NCI-H526 (cell line): ENCODE data around the gene RNF115.
A peak's percentile ranks its signal among the peaks of the same experiment; 100 is the strongest.
"Not testable (repeated sequence)": the region's sequence is repeated elsewhere in the genome, so short reads cannot be mapped to it uniquely, and the experiment has no call there.

ENCODE experiments used
- DNase-seq, 2 experiments: peaks; one replicate each; lab custom pipeline; 2025; lab: John Stamatoyannopoulos, UW

Gene RNF115

DNA sequence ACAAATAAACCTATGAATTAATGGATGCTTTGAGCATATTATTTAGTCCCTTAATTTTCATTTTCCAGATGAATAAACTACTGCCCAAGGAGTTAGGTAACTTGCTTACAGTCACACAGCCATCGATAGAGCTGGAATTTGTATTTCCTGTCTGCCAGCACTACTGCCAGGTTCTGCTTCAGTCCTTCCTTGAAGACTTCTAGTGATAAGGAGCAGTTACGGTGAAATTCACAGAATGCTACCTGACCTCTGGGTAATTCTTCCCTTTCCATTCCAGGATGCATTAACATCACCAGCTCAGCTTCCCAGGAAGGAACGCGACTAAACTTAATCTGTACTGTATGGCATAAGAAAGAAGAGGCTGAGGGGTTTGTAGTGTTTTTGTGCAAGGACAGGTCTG is 93.4 kb downstream of the RNF115 start:
- DNase-seq: no peak

DNA sequence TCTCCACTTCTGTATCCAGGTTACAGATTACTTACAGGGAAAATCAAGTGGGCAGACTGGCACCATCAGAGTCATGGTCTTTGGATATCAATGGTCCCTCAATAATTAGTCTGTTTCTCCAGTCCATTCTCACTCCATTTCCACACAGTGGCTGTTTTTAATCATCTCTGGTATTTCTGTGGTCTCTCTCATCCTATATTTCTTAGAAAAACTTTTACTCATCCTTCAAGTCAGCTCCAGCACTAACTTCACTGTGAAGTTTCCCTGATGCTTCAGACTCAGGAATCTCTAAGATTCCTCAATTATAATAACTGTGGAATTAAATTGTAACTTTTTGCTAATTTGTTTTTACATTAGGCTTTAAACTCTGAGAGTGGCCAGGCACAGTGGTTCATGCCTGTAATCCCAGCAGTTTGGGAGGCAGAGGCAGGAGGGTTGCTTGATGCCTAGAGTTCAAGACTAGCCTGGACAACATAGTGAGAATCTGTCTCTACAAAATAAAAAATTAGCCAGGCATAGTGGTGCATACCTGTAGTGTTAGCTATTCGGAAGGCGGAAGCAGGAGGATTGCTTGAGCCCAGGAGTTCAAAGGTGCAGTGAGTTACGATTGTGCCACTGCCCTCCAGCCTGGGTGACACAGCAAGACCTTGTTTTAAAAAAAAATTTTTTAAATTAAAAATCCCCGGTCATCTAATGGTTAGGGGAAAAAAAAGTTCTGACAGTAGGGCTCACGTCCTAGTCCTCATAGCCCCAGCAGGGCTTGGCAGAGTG is 94.0 kb downstream of the RNF115 start:
- DNase-seq: no peak

DNA sequence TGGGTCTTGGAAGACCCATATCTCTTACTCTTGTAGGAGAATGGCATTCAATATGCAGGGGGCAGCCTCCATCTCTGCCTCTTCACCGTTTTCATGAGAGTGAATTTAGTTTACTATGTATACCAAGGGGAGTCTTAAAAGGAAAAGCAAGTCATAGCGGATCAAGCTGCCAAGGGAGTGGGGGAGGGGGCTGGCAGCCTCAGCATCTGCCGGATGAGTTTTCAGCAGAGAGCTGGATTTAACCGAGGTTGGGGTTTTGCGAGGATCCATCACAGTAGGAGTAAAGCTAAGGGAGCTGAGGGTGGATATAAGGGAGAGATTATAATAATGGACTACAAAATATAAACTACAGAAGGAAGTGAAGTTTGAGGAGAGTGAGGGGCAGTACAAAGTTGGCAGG is 94.7 kb downstream of the RNF115 start:
- DNase-seq: no peak

DNA sequence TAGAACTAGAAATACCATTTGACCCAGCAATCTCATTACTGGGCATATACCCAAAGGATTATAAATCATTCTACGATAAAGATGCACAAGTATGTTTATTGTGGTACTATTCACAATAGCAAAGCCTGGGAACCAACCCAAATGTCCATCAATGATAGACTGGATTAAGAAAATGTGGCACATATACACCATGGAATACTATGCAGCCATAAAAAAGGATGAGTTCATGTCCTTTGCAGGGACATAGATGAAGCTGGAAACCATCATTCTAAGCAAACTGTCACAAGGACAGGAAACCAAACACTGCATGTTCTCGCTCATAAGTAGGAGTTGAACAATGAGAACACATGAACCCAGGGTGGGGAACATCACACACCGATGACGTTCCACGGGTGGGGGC is 97.7 kb downstream of the RNF115 start:
- DNase-seq: not testable (repeated sequence)

DNA sequence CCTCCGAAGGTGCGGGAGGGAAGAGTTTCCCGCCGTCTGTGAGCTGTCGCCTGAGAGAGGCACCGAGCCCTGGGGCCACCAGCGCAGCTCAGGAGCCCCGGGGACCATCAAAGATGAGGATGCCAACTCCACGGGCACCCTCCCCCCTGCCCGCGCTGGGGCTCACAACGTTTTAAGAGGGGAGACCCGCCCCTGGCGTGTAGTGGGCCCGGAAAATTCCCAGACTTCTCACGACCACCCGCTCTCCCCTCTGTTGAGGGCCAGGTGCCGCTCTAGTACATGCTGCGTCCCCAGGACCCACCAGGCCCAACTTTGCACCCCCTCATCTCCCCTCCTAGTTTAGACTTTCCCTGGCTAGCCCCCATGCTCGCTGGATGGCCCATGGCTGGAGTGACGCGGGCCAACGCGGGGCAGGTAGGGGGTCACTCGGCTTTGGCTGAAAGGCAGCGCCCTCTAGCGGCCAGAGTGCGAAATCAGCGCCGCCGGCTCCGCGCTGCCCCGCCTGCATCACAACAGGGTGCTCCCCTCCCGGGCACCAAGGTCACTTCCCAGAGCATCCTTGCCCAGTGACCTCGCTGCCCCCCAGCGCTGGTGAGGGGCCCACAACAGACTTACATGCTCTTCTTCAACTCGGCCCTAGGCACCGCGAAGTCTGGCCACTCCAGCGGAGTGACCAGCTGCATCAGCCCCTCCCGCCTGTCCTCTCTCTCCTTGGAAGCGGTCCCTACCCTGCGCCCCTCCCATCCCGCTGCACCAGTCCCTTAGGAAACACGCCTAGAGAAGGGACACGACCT is 102.8 kb downstream of the RNF115 start:
- DNase-seq: peak in 1 of 2 experiments; percentile 91

DNA sequence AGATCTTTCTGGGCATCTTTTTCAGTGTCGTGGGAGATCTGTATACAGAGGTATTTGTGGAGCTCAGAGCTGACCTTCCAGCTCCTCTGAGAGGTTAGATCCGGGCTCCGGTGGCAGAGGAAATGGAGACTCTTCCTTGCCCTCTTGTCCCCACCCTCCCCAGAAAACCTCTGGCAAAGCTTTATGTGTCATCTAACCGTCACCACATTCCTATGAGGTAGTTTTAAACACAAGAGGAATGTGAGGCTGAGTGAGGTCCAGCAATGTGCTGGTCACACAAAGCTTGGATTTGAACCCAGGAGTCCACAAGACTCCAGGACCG is 103.4 kb downstream of the RNF115 start:
- no peak for DNase-seq

DNA sequence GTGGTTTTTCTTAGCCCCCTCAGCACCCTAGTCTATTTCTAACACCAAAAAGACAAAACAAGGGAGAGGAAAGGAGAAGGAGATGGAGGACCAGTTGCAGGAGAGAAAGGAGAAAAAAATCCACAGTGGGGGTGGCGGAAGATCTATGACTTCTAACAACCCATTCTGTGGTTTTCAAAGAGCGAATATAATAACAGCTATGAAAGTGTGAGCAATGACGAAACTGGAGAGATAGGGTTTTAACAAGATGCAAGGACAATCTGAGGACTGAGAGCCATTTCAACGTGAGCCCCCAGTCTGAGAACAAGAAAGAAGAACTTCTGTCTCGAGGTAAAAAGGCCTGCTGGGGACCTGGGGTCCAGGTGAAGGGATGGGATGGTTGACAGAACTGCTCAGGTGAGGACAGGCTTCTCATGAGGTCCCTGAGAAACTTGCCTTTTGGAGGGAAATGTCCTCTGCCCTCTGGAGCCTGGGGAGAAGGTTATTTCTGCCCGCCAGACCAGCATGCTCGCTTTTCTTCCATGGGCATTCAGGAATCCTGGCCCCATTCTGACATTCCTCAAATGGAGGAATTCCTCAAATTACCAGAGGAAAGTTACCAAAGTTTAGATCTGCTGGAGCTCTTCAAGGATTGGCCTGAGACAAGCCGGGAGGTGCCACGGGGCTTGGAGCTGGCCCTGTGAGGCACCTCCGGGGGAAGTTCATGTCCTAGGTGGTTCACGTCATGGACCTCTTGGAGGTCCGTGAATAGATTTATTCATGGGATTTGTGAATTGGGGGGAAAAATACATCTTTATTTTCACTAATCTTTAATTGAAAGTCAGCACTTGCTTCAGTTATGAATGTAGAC is 104.4 kb downstream of the RNF115 start, which contains the start of gene CD160:
Gene CD160 (plus strand): TSS at position 270 of the 850 bp plus-strand sequence. CDS start 8,829 bp downstream, outside the sequence.
- DNase-seq: no peak

DNA sequence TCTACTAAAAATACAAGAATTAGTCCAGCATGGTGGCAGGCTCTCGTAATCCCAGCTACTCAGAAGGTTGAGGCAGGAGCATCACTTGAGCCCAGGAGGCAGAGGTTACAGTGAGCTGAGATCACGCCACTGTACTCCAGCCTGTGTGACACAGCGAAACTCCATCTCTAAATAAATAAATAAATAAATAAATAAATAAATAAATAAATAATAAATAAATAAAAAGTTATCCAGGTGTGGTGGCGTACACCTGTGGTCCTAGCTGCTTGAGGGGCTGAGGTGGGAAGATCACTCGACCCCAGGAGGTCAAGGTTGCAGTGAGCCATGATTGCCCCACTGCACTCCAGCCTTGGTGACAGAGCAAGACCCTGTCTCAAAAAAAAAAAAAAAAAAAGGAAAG is 105.4 kb downstream of the RNF115 start:
- not testable (repeated sequence) for DNase-seq

DNA sequence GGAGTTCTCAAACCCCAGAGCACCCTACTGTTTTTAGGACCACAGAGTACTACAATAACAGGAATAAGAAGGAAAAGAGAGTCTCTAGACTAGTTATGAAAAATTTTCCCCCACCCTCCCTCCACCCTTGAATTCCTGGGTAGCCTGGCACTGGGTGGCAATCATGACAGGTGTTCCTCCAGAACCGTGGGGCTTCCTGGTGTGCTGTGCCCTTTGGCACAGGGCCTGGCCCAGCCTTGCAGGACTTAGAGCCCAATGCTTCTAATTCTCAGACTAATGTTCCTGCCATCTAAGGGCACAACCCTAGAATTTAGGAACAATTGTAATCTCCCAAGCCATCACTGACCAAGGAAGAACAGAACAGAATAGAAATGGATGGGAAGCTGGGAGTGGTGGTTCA is 106.1 kb downstream of the RNF115 start:
- DNase-seq: no peak

DNA sequence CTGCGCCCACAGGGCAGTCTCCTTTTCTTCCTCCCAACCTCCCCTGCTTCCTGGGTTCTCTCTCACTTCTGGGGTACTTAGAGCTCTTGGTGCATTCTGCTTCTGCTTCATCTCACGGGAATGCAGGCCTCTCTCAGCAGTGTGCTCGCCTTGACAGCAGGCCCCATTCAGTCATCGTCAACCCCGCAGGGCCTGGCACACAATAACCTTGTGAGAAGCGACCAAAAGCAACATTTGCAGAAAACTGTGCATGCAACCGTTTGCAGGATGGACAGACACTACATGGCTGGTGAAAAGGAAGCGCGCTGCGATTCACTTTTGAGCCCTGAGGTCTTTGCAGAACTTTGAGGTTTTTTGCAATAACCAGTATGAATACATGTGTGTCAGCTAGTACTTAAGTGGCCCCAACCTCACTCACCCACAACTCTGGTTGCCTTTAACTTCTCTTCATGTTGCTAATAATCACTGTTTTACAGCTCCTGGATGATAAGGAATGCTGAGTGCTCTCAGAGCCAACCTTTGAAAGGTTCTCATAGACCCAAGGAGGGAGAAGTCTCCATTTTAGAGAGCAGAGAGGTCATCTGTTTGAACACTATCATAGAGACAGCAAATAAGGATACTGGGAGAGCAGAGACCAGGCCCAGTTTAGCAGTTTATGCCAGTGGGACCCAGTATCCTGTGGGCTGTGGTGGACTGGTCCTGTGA is 107.1 kb downstream of the RNF115 start:
- no peak for DNase-seq

DNA sequence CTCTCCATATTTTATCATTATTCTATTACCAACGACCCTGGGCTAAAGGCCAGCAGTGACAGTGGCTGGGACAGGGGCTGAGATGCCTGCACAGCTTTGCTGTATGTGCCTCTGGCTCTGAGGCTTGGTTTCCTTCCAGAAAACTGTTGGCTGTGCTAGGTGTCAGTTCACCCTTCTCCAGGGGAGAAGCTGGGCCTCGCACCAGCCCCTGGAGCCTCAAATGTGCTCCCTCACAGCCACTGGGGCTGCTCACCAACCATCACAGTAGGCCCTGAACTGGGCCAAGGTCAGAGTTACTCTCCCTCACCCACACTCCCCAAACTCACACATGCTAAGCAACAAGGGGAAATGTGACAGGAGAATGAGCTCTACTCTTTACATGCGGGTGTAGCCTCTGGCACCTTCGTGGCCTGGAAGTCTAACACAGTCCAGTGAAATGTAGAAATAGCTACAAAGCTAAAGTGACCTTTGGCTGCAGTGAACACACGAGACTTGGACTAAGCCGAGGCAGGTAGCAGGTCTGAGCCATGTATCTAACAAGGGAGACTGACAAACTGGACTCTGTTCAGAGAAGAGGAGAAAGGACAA is 109.3 kb downstream of the RNF115 start:
- no peak for DNase-seq

DNA sequence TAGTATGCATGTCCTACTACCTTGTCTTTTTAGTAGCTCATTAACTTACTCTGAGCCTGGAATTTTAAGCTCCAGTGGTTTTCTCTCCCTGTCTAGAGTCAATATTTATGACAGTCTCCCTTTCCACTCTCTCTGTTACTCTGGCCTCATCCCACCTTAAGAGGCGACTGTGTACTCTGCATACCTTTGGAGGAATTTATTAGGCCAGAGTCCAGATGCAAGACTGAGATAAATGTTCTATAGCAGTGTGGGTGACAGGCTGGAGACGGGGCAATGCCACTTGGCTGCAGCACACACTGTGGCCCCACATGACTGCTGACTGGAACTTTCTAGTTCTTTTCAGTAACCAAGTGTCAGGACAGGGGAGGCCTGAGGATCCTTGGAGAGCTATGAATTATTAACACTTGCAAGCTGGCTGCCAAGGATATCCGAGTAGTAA is 112.7 kb downstream of the RNF115 start:
- peak in 1 of 2 experiments; percentile 29 for DNase-seq

DNA sequence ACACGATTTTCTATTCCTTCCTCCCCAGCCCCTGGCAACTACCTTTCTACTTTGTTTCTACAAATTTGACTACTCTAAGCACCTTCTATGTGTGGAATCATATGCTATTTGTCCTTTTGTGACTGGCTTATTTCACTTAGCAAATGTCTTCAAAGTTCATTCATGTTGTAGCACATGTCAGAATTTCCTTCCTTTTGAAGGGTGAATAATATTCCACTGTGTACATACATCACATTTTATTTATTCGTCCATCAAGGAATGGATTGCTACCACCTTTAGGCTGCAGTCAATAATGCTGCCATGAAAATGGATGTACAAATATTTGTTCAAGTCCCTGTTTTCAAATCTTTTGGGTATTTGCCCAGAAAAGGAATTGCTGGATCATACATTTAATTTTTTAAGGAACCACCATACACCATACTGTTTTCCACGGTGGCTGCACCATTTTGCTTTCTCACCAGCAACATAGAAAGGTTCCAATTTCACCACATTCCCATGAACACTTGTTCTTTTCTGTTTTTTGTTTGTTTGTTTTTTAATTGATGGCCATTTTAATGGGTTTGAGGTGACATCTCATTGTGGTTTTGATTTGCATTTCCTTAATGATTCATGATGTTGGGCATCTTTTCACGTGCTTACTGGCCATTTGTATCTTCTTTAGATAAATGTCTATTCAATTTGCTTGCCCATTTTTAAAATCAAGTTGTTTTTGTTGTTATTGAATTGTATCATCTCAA is 113.4 kb downstream of the RNF115 start:
- no peak for DNase-seq

DNA sequence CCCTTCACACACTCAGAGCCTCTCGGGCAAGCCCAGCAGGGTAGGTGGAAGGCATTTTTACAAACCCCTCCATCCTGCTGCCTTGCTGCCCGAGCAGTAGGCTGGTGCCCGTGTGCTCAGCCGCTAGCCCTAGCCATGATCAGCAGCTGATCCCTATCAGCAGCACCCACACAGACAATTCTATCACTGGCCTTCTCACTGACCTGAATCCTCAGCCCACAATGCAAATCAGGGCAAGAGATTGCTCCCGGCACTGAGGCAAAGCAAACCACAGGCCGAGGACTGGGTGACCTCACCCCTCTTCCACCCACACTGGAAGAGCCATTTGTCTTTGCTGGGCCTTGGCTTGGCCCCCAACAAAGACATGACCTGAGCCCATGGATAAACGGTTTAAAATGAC is 115.8 kb downstream of the RNF115 start:
- DNase-seq: peak in 1 of 2 experiments; percentile 85

DNA sequence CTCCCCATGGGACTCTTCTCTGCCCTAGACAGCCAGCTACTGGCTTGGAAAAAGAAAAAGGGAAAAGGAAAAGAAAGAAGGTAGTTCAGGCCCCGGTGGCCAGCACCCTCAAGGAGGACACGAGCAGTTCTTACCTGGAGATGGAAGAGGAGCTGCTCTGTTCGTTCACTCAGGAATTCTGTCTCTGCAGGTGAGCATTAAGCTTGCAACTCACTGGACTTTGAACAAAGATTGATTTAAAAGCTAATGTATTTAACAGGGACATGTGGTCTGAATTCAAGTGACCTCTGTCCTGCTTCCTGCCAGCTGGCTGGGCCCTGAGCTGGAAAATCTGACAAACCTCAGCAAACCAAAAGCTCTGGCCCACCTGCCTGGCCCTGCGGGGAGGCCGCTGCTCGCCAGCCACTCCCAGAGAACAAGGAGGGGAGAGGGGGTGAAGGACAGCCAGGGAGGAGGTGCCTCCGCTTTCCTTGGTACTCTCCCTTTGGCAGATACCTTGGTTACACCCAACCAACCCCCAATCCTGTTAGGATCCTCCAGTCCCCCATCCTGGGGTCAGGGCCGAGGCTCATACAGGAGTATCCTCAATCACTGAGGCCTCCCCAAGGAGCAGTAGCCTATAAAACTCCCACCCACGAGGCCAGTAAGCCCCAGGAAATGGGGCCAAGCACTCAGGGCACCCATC is 116.6 kb downstream of the RNF115 start, which contains the start of gene PDZK1:
Gene PDZK1 (minus strand): TSS at position 186 of the 685 bp plus-strand sequence. CDS start 19,347 bp downstream, outside the sequence.
- DNase-seq: no peak

DNA sequence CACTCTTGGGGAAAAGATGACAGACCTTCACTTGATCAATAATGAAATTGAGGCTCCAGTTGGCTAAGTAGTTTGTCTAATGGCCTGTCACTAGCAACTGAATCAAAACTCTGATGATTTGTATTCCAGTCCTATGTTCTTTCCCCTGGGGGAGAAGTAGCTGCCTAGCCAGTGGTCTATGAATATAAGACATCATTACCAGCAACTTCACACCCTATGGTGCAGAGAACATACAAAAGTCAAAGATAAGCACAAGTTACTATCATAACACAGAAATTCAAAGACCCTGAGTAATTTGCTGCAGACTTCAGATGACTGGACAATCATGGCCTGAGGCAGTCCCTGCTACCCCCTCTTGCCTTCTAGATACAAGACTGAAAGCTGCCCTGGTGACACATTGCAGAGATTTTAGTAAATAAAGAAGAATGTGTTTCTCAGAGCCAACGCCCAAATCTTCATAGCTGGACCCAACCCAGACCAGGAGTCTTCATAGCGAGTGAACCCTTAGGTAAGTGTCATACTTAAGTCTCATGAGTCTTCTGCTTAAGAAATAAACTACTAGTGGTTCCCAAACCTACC is 117.7 kb downstream of the RNF115 start:
- no peak for DNase-seq

DNA sequence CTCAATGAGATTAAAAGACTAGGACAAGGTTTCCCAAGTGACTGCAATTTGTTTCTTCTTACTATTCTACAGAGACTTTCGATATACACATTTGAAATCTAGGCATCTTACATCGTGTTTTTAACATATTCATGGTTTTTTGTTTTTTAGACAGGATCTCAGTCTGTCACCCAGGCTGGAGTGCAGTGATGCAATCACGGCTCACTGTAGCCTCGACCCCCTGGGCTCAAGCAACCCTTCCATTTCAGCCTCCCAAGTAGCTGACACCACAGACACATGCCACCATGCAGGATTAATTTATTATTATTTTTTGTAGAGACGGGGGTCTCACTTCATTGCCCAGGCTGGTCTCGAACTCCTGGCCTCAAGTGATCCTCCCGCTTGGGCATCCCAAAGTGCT is 118.3 kb downstream of the RNF115 start:
- no peak for DNase-seq

DNA sequence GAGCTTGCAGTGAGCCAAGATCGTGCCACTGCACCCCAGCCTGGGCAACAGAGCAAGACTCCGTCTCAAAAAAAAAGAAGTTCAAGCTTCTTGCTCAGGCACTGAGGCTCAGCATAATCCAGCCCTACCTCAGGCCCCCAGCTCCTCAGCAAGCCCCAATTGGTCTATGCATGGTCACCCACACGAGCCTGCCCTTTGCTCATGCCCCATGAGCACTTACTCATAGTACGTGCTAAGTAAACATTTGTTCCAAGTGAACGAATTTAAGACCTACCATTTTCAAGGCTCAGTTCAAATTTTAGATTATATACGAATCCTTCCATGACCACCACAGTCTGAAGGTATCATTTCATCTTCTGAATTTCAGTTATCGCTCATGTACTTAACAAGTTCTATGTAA is 121.1 kb downstream of the RNF115 start:
- DNase-seq: no peak

DNA sequence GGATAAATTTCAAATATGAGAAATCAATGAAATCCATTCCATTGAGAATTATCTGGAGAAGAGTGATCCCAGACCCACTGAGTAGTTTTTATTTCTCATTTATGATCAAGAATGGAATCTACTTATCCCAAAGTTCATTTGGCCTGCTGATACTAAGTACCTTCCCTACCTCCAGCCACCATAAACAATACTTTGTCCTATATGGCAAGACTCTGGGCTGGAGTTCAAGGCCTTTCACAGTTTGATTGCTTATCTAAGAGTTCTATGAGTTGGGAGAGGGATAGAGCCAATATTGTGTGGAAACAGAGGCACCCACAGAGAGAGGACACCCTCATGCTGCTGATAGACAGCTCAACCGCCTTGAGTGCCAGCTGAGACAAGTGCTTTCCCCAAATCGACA is 121.8 kb downstream of the RNF115 start:
- no peak for DNase-seq
